Kidney epithelial cell (primary cell): ENCODE data around the gene DENND1A. TPM values are rescaled to one million over a fixed set of nuclear protein-coding genes. Genes with fewer than 3 reads are reported as not detected.

ENCODE experiments used
- DNase-seq: peaks from one replicate; pipeline ENCODE4 v3.0.0-alpha.2; 2010; ENCODE audit warnings: low read depth
- H3K27me3 ChIP-seq: 2 replicates; pipeline ENCODE4 v1.6.0; 2011; ENCODE audit warnings: low read length; ENCODE audit not compliant: control insufficient read depth, insufficient read depth
- H3K36me3 ChIP-seq: 2 replicates; pipeline ENCODE4 v1.5.1; 2011; ENCODE audit warnings: low read length; ENCODE audit not compliant: control insufficient read depth, insufficient read depth
- H3K4me3 ChIP-seq: 2 replicates; pipeline ENCODE4 v1.5.1; 2011; ENCODE audit warnings: low read depth, mild to moderate bottlenecking, control low read depth, low read length
- CTCF ChIP-seq: IDR thresholded peaks from 2 replicates; pipeline ENCODE4 v1.5.1; 2011; ENCODE audit warnings: mild to moderate bottlenecking, moderate library complexity, low read length, control low read depth, inconsistent platforms; ENCODE audit not compliant: insufficient read depth, poor library complexity, severe bottlenecking
- total RNA-seq: library from RNA; depleted of rRNA; stranded (reverse); fragments of >200 nt; gene quantifications from 2 replicates; pipeline ENCODE4 v1.2.3, GENCODE V29; 2015

DENND1A gene
- total RNA-seq, 1 donor from 2014 or later, result 14.5 TPM

- Histone ChIP-seq H3K36me3 (no peaks in the 10 kb centered on the region), H3K27me3 (no peaks in the 10 kb centered on the region), H3K4me3 (no peak overlapping the region)
- DNase-seq, result no peak
- TF ChIP-seq CTCF, result no peak
Measured at GRCh38 chr9:123792501-123792900, 137.4 kb downstream of the DENND1A start.

GRCh38 chr9:123789554-123790292 lies 140.2 kb downstream of the DENND1A start:
- no peak for DNase-seq
- H3K4me3 ChIP-seq, result no peak overlapping the region
- H3K36me3 ChIP-seq, result no peaks in the 10 kb centered on the region
- no peaks in the 10 kb centered on the region for H3K27me3 ChIP-seq
- no peak for TF ChIP-seq CTCF

GRCh38 chr9:123787416-123787815 lies 142.5 kb downstream of the DENND1A start:
- no peaks in the 10 kb centered on the region for H3K27me3 ChIP-seq
- no peaks in the 10 kb centered on the region for H3K36me3 ChIP-seq
- no peak for TF ChIP-seq CTCF
- DNase-seq, result no peak
- H3K4me3 ChIP-seq, result no peak overlapping the region

GRCh38 chr9:123784518-123784917 lies 145.4 kb downstream of the DENND1A start:
- DNase-seq, result no peak
- Histone ChIP-seq H3K27me3 (no peaks in the 10 kb centered on the region), H3K36me3 (no peaks in the 10 kb centered on the region), H3K4me3 (no peak overlapping the region)
- TF ChIP-seq CTCF, result no peak

GRCh38 chr9:123778232-123778902 lies 151.6 kb downstream of the DENND1A start:
- TF ChIP-seq CTCF, result no peak
- Histone ChIP-seq H3K27me3 (no peaks in the 10 kb centered on the region), H3K4me3 (no peak overlapping the region), H3K36me3 (no peaks in the 10 kb centered on the region)
- no peak for DNase-seq
